SK-N-SH treated with all-trans-retinoic acid at 6 μM for 48 hours (cell line): ENCODE results near the gene USP5.

ENCODE experiments used
- ATAC-seq: fragments of 200-7000 bp; cut with Tn5 transposase; 3 replicates; pipeline ENCODE4 v1.9.1; 2020; ENCODE audit warnings: mild to moderate bottlenecking, moderate library complexity
- ARNTL ChIP-seq: fragments of 450-650 bp; formaldehyde crosslinking; IDR thresholded peaks from 2 replicates; pipeline ENCODE4 v1.5.0; 2020; ENCODE audit warnings: low read depth, mild to moderate bottlenecking, moderate library complexity, borderline replicate concordance
- BACH2 ChIP-seq: fragments of 250-450 bp; sonication (Bioruptor Pico); IDR thresholded peaks from 2 replicates; pipeline ENCODE4 v1.9.0; 2021; ENCODE audit warnings: mild to moderate bottlenecking, borderline replicate concordance
- CREB5 ChIP-seq: fragments of 250-450 bp; sonication (Bioruptor Pico); IDR thresholded peaks from 2 replicates; pipeline ENCODE4 v1.5.1; 2020; ENCODE audit warnings: low read depth, mild to moderate bottlenecking, moderate library complexity
- CSDC2 ChIP-seq: fragments of 250-450 bp; sonication (Bioruptor Pico); IDR thresholded peaks from 2 replicates; pipeline ENCODE4 v1.5.0; 2020; ENCODE audit warnings: mild to moderate bottlenecking, moderate library complexity
- CSRNP3 ChIP-seq: fragments of 250-450 bp; sonication (Bioruptor Pico); IDR thresholded peaks from 2 replicates; pipeline ENCODE4 v1.5.1; 2021; ENCODE audit warnings: mild to moderate bottlenecking, moderate library complexity
- GLIS3 ChIP-seq: fragments of 250-450 bp; sonication (Bioruptor Pico); IDR thresholded peaks from 2 replicates; pipeline ENCODE4 v1.5.0; 2020; ENCODE audit warnings: mild to moderate bottlenecking, moderate library complexity
- ISL1 ChIP-seq: fragments of 250-450 bp; sonication (Bioruptor Pico); IDR thresholded peaks from 2 replicates; pipeline ENCODE4 v2.1.2; 2022; ENCODE audit warnings: mild to moderate bottlenecking, moderate library complexity
- OSR1 ChIP-seq: fragments of 250-450 bp; sonication (Bioruptor Pico); IDR thresholded peaks from 2 replicates; pipeline ENCODE4 v1.8.0; 2022; ENCODE audit warnings: moderate library complexity, mild to moderate bottlenecking, inconsistent platforms
- POU6F1 ChIP-seq: fragments of 250-450 bp; sonication (Bioruptor Pico); IDR thresholded peaks from 2 replicates; pipeline ENCODE4 v1.8.0; 2021; ENCODE audit warnings: low read depth, mild to moderate bottlenecking, moderate library complexity, borderline replicate concordance
- PPARA ChIP-seq: fragments of 250-450 bp; sonication (Bioruptor Pico); IDR thresholded peaks from 2 replicates; pipeline ENCODE4 v1.5.0; 2020; ENCODE audit warnings: mild to moderate bottlenecking, borderline replicate concordance
- RARB ChIP-seq: fragments of 250-450 bp; sonication (Bioruptor Pico); IDR thresholded peaks from 2 replicates; pipeline ENCODE4 v1.8.0; 2021; ENCODE audit warnings: mild to moderate bottlenecking, moderate library complexity
- SNAI2 ChIP-seq: fragments of 250-450 bp; sonication (Bioruptor Pico); IDR thresholded peaks from 2 replicates; pipeline ENCODE4 v1.5.0; 2020; ENCODE audit warnings: mild to moderate bottlenecking, moderate library complexity
- TCF4 ChIP-seq: fragments of 250-450 bp; sonication (Bioruptor Pico); IDR thresholded peaks from 2 replicates; pipeline ENCODE4 v1.8.0; 2021; ENCODE audit warnings: mild to moderate bottlenecking, moderate library complexity, borderline replicate concordance
- TOX ChIP-seq: fragments of 250-450 bp; sonication (Bioruptor Pico); IDR thresholded peaks from 2 replicates; pipeline ENCODE4 v1.8.0; 2021; ENCODE audit warnings: mild to moderate bottlenecking, moderate library complexity, borderline replicate concordance
- TSHZ2 ChIP-seq: fragments of 250-450 bp; sonication (Bioruptor Pico); IDR thresholded peaks from 2 replicates; pipeline ENCODE4 v1.5.0; 2020; ENCODE audit warnings: mild to moderate bottlenecking, moderate library complexity
- ZC3H10 ChIP-seq: fragments of 250-450 bp; sonication (Bioruptor Pico); IDR thresholded peaks from 2 replicates; pipeline ENCODE4 v1.5.1; 2021; ENCODE audit warnings: mild to moderate bottlenecking, moderate library complexity
- ZFP3 ChIP-seq: fragments of 250-450 bp; sonication (Bioruptor Pico); IDR thresholded peaks from 2 replicates; pipeline ENCODE4 v1.5.0; 2020; ENCODE audit warnings: mild to moderate bottlenecking, moderate library complexity
- ZFP30 ChIP-seq: fragments of 450-650 bp; formaldehyde crosslinking; IDR thresholded peaks from 2 replicates; pipeline ENCODE4 v1.5.0; 2022; ENCODE audit warnings: mild to moderate bottlenecking, moderate library complexity
- ZNF565 ChIP-seq: fragments of 450-650 bp; formaldehyde crosslinking; conservative IDR thresholded peaks from 2 replicates; pipeline ENCODE4 v1.5.0; 2020; ENCODE audit warnings: low read depth, mild to moderate bottlenecking, moderate library complexity
- ZNF70 ChIP-seq: fragments of 450-650 bp; formaldehyde crosslinking; IDR thresholded peaks from 2 replicates; pipeline ENCODE4 v1.5.0; 2020; ENCODE audit warnings: mild to moderate bottlenecking, moderate library complexity
- ZNF8 ChIP-seq: fragments of 450-650 bp; formaldehyde crosslinking; IDR thresholded peaks from 2 replicates; pipeline ENCODE4 v1.5.0; 2020; ENCODE audit warnings: mild to moderate bottlenecking, moderate library complexity
- TF ChIP-seq, protein P1 (sequence below): fragments of 250-450 bp; sonication (Bioruptor Pico); IDR thresholded peaks from 2 replicates; pipeline ENCODE4 v1.8.0; 2020; ENCODE audit warnings: mild to moderate bottlenecking, moderate library complexity, borderline replicate concordance

Gene USP5

GRCh38 chr12:6833189-6833890 is 18.6 kb upstream of the USP5 start:
- TF ChIP-seq ISL1 (CRISPR knock-in tag) (no peak), OSR1 (CRISPR knock-in tag) (no peak), PPARA (CRISPR knock-in tag) (no peak), ZNF565 (CRISPR knock-in tag) (no peak), GLIS3 (no peak), TCF4 (CRISPR knock-in tag) (no peak), ZNF70 (no peak), ARNTL (CRISPR knock-in tag) (no peak), ZFP30 (CRISPR knock-in tag) (no peak), POU6F1 (CRISPR knock-in tag) (no peak), ZNF8 (CRISPR knock-in tag) (no peak), ZC3H10 (CRISPR knock-in tag) (no peak), TOX (no peak), CREB5 (CRISPR knock-in tag) (no peak), CSDC2 (CRISPR knock-in tag) (no peak), CSRNP3 (no peak), SNAI2 (CRISPR knock-in tag) (no peak), RARB (CRISPR knock-in tag) (no peak), ZFP3 (no peak)
- TF ChIP-seq, protein P1, sequence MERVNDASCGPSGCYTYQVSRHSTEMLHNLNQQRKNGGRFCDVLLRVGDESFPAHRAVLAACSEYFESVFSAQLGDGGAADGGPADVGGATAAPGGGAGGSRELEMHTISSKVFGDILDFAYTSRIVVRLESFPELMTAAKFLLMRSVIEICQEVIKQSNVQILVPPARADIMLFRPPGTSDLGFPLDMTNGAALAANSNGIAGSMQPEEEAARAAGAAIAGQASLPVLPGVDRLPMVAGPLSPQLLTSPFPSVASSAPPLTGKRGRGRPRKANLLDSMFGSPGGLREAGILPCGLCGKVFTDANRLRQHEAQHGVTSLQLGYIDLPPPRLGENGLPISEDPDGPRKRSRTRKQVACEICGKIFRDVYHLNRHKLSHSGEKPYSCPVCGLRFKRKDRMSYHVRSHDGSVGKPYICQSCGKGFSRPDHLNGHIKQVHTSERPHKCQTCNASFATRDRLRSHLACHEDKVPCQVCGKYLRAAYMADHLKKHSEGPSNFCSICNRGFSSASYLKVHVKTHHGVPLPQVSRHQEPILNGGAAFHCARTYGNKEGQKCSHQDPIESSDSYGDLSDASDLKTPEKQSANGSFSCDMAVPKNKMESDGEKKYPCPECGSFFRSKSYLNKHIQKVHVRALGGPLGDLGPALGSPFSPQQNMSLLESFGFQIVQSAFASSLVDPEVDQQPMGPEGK = no peak
- ATAC-seq = no peak

DNA sequence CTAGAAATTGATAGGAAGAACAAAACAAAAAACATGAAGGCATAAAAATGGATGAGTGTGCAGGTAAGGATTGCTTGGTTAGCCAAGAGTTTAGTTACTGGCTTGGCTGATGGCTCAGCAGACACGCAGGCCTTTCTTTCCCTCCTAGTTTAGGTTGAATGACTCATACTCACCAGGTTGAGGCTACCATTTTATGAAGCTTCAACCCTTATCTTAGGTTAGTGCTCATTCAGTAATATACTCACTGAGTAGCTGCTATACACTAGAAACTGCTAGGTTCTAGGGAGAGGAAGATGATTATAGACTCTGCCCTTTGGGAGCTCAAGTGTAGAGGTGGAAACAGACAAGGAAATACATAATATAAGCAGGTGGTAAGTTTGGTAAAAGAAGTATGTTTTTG is 17.7 kb upstream of the USP5 start:
- no peak for ATAC-seq
- TF ChIP-seq SNAI2 (CRISPR knock-in tag) = no peak
- no peak for TF ChIP-seq ARNTL (CRISPR knock-in tag)
- TF ChIP-seq, protein P1 = no peak
- TF ChIP-seq TOX = no peak
- TF ChIP-seq ZNF8 (CRISPR knock-in tag) = no peak
- no peak for TF ChIP-seq POU6F1 (CRISPR knock-in tag)
- TF ChIP-seq CREB5 (CRISPR knock-in tag) = no peak
- TF ChIP-seq ZC3H10 (CRISPR knock-in tag) = no peak
- no peak for TF ChIP-seq RARB (CRISPR knock-in tag)
- TF ChIP-seq TCF4 (CRISPR knock-in tag) = no peak
- TF ChIP-seq ZFP30 (CRISPR knock-in tag) = no peak
- no peak for TF ChIP-seq ISL1 (CRISPR knock-in tag)
- TF ChIP-seq BACH2 = no peak
- TF ChIP-seq ZNF565 (CRISPR knock-in tag) = no peak
- no peak for TF ChIP-seq ZFP3
- TF ChIP-seq TSHZ2 (CRISPR knock-in tag) = no peak
- TF ChIP-seq PPARA (CRISPR knock-in tag) = no peak
- no peak for TF ChIP-seq GLIS3
